ENCODE results near the gene COMMD4.
"Not testable (repeated sequence)": the region's sequence is repeated elsewhere in the genome, so short reads cannot be mapped to it uniquely, and the experiment has no call there.

The COMMD4 gene

DNA sequence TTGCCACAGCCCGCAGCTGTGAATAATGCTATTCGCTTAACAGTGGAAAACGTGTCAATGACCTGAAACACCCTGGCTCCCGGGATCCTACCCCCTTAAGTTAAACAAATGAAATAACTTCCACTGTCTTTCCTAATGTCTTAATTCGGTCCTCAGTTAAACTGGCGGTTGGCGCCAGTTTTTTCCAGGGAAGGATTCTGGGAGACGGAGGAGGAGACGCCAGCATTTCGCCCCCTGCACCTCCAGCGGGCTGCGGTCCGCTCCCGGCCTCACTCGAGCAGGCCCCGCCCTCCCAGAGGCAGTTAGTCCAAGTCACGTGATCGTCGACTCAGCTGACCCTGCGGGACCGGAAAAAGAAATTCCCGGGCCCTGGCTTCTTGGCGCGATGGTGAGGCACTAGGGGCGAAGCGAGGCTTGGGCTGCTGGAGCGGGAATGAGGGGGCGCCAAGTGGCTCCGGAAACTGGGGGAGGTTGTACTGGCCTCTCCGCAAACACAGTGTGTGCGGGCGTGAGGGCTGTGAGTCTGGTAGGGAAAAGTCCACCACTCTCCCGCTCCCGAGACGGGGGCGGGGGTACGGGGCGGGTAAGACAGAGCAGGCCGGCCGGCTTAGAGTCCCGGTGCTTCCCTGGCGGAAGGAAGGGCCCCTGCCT is at the start of gene COMMD4:
Gene COMMD4, plus strand, starts transcription at position 359 of the 651 bp plus-strand sequence. Its CDS starts 27 bp downstream, at position 386.
- peak; percentile 85 for DNase-seq (ENCODE audit: low spot score)

DNA sequence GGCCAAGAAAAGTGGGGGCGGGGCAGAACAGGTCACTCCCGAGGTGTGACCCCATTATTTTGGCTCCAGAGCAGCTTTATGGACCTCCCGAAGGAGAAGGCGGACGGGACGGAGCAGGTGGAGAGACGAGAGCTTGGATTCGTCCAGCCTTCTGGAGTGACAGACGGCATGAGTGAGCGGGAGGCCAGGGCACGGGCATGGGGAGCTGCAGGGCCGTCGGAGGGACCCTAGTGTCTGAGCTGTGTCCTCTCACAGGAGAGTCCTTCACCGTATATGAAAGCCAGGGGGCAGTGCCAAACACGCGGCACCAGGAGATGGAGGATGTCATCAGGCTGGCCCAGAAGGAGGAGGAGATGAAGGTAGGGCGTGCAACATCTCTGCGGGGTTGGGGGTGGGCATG is 42.2 kb upstream of the COMMD4 start:
- not testable (repeated sequence) for DNase-seq (ENCODE audit: low spot score)

DNA sequence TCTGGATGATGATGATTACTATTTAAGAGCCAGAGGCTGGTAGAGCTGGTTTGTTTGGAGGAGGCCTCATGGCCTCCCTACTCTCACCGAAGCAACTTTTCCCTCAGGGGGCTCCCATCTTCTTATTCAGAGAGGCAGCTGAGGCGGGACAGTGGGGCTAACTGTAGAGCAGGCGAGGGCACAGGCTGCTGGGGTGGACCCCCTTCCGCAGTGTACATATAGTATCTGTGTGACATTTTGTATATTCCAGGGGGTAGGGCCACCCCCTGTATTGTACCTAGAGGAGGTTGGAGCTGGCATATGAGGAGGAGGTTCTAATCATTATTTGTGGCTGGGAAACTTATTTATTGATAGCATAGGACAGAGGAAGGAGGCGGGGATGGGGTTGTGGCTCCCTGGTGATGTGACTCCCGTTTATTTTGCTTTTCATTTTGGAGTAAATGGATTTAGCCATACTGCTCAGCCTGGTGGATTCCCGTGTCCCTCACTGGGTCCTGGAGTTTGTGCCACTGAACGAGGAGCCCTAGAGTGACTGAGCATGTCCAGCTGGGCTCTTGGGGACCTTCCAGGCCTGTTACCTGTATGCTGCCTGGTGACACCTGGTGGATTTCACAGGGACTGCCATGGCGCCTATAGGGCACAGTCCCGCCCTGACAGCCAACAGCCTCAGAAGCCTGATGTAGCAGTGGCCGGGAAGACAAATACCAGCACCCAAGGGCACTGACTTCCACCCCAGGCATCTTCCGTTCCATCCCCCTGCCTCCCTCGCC is 37.1 kb upstream of the COMMD4 start:
- DNase-seq (ENCODE audit: low spot score) = not testable (repeated sequence)

DNA sequence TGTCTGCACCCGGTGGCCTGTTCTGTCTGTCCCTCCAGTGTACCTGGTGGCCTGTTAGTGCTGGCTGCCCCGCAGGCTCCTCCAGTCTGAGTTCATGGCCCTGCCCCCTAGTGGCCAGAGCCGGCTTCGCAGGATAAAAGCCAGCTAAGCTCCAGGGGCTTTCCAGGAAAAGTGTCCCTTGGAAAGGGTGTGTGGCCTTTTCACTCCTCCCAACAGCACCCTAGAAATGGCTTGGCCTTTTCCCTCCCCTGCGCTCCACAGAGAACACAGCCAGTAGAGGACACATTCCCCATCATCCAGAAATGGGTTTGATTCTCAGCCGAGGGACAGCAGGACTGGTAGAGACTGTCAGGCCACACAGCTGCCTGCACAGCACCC is 36.6 kb upstream of the COMMD4 start:
- not testable (repeated sequence) for DNase-seq (ENCODE audit: low spot score)

DNA sequence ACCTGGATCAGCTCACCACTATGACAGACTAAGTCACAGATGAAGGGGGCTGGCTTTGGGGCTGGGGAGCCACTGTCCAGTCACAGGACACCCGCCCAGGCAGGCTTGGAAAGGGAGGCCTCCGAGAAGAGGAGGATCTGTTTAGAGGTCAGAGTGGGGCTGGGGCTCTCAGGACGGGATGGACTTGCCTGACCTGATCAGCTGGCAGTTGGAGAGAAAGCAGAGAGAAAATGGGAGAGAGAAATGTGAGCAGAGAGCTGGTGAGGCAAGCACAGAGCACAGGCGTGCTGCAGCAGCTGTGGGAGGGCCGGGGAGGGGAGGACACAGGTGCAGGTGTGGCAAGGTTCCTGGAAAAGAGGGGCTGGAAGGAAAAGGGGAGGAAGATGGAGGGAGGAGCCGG is 35.8 kb upstream of the COMMD4 start:
- DNase-seq (ENCODE audit: low spot score) = not testable (repeated sequence)

DNA sequence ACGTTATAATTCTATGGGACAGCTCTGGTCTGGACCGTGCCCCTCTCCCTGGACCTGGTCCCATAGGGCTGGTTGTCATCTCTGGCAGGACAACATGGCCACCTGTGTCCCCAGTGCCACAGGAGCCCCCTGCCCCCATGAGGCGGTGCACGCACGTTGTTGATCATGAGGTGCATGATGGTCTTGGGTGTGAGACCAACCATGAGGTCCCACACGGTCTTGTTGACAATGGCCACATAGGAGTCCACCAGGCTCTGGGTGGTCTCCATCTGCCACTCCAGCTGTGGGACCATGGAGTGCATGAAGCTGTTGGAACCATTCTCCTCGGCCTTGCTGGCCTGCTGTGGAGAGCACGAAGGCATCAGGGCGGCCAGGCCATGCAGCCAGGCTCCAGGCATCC is 33.5 kb upstream of the COMMD4 start:
- DNase-seq (ENCODE audit: low spot score) = no peak

DNA sequence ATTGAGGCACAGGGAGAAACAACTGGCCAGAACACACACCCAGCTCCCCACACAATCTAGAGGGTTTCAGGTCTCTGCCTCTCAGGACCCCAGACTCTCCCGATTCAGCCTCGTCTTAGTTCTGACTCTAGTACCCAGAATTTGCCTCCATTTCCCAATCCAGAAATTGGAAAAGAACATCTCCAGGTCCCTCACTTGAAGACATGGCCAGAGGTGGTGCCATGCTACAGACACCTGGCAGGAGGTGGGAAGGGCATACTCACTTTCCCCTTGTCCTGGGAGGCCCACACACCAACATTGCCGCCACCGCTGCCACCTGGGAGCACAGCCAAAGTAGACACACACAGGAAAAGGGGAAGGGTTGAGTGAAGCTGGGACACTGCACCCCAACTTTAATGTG is 33.1 kb upstream of the COMMD4 start:
- DNase-seq (ENCODE audit: low spot score) = not testable (repeated sequence)

DNA sequence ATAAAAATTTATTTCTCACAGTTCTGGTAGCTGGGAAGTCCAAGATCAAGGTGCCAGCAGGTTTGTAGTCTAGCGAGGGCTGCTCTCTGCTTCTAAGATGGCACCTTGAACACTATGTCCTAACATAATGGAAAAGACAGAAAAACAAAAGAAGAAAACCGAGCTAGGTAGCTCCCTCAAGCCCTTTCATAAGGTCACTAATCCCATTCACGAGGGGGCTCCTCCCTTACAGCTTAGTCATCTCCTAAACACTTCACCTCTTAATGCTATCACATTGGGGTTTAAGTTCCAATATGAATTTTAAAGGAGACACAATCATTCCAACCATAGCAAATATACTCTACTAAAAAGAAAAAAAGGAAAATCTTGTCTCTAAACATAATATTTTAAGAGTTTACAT is 29.7 kb upstream of the COMMD4 start:
- DNase-seq (ENCODE audit: low spot score) = no peak

DNA sequence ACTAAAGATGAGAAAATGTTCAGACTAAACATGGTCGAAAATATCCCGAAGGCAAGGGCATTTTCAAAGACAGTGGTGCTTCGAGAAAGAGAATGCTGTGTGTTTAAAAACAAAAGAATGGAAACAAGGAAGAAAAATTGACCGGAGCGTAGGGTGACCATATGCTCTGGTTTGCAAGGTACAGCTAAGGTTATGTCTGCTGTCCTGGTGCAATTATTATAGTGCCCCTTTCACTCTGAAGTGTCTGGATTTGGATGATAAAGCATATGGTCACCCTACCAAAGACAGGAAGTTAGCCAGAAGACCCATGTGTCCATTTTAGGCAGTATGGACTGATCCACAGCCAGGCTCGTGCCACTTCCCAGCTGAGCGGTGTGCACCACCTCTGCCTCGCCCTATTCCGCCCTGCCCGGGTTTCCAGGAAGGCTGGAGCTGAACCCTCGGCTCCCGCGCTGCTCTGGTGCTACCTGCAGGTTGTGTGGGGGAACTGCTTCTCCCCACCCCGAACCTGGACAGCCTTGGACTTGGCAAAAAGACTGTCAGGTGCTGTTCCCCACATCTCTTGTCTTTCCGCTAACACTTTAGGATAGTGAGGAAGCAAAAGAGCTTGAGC is 28.0 kb upstream of the COMMD4 start:
- DNase-seq (ENCODE audit: low spot score) = peak; percentile 21

DNA sequence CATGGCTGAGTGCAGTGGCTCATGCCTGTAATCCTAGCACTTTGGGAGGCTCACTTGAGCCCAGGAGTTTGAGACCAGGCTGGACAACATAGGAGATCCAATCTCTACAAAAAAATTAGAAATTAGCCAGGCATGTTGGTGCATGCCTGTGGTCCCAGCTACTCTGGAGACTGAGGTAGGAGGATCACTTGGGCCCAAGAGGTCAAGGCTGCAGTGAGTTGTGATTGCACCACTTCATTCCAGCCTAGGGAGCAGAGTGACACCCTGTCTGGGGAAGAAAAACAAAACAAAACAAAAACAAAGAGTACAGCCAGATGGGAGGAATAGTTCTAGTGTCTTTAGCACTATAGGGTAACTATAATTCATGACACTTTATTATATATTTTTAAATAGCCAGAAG is 26.2 kb upstream of the COMMD4 start:
- no peak for DNase-seq (ENCODE audit: low spot score)

DNA sequence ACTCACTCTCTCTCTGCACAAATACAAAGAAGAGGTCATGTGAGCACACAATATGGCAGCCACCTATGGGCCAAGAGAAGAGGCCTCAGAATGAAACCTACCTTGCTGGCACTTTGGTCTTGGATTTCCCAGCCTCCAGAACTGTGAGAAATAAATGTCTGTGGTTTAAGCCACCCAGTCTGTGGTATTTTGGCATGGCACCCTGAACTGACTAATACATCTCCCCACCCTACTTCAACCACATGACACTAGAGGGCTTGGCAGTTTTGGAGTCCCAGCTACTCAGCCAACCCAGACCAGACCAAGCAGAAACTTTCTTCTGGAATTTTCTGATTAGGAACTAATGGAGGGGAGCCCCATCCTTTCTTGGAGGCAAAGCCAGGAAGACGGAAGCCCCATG is 23.3 kb upstream of the COMMD4 start:
- DNase-seq (ENCODE audit: low spot score) = peak; percentile 30

DNA sequence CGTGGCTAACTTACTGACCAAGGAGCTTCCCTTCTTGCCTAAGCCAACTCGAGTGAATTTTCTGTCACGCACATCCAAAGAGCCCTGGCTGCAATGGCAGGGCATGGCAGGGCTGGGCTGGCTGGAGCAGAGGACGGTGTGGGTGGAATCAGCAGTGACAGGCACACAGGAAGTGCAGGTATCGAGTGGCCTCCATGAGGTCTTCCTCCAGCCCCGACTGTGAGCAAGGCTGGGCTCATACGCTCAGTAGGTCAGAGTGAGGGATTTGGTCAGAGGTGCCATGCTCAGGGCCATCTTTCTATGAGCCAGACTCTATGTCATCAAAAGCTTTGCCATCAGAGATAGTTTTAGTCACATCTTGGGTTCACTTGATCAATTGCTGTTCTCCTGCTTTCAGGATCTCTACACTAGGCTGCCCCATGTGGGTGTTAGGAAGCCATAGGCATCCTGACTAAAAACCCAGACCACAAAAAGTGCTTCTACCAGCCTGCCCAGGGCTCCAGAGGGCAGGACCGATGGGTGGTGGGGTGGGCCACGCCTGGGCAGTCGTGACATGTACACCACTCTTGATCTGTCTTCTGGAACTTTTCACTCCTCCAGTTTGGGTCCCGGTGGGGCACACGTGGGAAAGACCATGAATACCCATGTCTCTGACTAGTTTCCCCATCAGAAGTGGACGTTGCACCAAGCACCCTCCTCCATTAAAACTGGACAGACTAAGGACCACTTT is 22.6 kb upstream of the COMMD4 start:
- DNase-seq (ENCODE audit: low spot score) = no peak

DNA sequence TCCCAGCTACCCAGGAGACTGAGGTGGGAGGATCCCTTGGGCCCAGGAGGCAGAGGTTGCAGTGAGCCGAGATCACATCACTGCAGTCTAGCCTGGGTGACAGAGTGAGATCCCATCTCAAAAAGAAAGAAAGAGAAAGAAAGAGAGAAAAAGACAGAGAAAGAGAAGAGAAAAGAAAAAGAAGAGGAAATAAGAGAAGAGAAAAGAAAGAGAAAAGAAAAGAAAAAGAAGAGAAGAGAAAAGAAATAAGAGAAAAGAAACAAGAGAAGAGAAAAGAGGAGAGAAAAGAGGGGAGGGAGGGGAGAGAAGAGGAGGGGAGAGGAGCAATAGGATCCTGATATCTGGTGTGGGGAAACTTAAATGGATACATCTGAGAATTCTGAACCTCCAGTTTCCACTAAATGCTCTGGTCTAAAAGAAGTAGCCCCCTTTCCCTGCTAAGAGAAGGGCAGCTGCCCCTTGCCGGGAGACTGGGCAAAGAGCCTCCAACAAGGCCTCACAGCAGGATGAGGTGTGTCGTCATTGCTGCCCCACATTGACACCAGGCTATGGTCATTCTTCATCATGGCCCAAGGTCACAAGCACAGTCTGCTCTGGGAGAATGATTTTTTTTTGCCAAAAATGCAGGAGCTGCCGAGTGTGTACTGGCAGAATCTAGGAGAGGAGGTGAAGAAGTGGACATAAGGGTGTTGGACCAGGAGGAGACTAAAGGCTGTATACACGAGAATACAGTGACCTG is 21.1 kb upstream of the COMMD4 start:
- DNase-seq (ENCODE audit: low spot score) = no peak

DNA sequence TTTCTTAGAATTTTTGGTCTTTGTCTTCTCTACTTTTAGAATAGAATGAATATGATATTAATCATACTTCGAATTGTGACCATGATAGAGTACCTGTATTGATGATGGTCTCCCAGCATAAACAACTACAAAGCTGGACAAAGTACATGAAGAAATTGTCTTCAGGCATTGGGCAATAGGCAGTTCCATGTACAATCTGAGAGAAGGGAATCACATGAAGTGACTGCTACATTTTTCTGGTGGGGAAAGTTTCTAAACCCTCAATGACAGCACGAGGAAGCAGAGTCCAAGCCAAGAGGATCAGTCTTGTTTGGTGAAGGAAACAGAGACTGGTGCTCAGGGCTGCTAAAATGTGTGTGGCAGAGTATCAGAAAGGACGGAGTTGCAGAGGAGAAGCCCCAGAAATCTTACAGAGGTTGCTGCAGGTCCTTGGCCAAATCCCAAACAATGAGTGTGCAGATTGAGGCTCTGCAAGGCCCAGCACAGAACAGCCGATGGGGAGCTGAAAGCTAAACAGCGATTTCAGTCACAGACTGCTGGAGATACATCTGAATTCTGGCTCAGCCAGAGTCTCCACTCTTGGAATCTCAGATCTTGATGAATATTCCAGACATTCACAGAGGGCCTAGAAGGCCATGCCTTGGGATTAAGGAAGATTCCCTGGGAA is 16.5 kb upstream of the COMMD4 start:
- not testable (repeated sequence) for DNase-seq (ENCODE audit: low spot score)

DNA sequence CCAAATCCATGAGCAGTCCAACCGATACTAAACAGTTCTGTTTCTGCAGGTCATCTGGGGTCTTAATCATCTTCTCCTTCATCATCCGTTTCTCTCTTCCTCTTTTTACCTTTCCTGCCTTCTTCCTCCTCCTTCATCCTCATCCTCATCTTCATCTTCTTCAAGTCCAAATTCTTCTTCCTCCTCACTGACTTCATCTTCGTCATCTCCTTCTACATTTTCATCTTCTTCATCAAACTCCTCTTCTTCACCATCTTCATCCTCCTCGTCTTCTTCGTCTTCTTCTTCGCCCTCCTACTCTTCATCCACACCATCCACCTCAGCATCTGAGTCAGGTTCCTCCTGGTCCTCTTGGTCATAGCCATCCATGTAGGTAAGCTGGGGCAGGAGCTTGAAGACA is 14.2 kb upstream of the COMMD4 start:
- no peak for DNase-seq (ENCODE audit: low spot score)

DNA sequence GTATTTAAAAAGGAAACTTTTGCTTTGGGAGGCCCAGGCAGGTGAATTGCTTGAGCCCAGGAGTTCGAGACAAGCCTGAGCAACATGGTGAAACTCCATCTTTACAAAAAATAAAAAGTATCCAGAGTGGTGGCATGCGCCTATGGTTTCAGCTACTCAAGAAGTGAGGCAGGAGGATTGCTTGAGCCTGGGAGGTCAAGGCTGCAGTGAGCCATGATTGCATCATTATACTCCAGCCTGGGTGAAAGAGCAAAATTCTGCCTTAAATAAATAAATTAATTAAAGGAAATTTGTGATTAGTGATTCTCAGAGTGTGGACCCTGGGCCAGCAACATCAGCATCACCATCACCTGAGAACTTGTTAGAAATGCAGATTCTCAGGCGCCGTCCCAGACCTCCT is 9.9 kb upstream of the COMMD4 start:
- DNase-seq (ENCODE audit: low spot score) = no peak

DNA sequence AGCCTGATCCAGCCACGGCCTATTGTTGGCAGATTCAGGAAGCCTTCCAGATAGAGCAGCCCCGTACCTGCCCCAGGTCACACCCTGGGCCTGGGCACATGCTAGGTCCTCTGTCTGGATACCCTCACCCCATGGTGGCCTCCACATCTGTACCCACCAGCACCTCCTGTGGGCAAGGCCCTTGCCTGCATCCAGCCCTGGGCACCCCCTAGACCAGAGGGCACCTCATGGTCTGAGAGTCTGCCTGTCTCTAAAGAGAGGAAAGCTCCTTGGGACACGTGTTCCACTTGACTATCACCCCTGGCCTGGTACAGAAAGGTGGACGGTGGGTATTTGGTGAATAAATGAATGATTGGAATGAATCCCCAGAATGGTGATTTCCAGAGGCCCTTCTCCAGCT is 8.9 kb upstream of the COMMD4 start:
- no peak for DNase-seq (ENCODE audit: low spot score)

DNA sequence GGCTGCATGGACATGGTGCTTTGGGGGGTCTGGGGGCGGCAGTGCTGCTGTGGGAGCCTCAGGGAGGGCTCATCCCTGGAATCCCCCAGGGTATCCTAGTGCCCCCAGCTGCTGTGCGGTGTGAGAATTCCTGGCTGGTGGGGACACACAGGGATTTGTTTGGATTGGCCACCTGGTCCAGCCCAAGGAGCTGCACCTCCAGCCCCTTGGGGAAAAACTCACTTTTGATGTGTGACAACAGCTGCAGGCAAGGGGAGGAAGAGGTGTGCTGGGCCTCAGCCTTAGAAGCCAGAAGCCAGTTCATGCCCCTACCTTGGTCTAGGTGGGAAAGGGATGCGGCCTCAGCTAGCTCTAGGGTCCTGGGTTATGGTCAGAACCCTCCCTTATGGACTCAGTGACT is 8.4 kb upstream of the COMMD4 start:
- no peak for DNase-seq (ENCODE audit: low spot score)

DNA sequence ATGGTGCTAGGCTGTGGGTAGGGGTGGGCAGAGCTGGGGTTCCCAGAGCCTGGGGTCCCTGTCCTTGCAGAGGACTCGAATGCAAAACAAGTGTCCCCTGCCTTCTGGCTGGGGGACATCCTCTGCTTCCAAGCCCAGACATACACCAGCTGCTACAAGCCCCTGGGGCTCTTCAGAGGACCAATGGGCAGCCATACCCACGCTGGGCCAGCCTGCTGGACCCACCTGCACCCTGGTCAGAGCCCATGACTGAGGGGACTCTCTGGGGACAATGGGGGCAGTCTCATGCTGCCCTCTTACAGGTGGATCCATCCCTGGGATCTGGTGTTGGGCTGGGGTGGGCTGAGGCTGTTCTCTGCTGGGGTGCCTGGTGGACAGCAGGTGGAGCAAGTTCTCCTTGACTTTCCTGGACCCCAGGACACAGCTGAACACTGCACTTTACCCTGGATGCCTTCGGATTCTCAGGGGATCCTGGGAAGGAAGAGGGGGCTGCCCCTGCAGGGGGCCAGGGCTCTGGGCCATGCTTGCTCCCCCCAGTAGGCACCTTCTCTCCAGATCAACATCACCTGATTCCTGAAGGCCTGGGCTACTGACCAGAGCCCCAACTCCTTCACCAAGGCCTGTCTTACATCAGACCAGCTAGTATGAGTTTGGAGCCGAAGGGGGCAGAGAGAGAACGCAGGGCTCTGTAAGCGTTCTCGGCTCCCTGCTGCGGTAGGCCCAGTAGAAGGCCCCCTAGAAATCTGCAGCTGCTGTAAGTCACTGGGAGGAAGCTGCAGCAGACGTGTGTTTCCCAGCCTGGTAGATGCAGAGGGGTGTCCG is 7.2 kb upstream of the COMMD4 start:
- no peak for DNase-seq (ENCODE audit: low spot score)

DNA sequence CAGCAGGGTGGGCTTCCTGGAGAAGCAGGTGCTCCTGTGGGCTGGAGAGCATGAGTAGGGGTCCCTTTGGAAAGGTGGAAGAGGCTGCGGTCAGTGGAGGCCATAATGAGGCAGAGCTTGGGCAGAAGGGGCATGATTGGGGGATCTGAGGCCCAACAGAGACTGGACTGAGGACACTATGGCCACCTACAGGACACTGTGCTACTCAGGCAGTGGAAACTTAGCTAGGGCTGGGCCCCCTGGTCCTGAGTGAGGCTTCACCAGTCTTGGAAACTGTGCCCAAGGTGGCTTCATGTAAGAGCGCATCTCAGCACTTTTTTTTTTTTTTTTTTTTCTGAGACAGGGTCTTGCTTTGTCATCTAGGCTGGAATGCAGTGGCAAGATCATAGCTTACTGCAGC is 6.3 kb upstream of the COMMD4 start:
- no peak for DNase-seq (ENCODE audit: low spot score)
